Measurements from ENCODE around the gene ANKRD16.

The ANKRD16 gene

DNA sequence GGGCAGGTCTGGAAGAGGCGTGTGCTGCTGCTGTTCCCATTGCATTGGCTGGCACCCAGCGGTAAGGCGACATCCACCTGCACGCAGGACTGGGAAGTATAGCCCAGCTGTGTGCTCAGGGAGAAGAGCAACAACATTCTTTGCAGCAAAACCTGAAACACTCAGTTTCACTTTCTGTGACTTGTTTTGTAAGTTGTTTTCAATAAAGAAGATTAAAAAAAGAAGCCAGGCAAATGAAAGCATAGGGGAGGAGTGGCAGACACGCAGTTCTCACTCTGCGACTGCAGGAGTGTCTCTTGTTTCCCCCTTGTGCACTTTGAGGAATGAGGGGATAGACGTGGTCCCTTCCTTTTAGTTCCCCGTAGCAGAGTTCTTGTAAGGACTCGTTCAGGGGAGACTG is 6.1 kb upstream of the ANKRD16 start:
- H3K9ac ChIP-seq (ENCODE audit: low read depth, low read length) = no peak overlapping the region
- peaks cover 9% of the 10 kb centered on the region for H3K36me3 ChIP-seq (ENCODE audit: insufficient read depth, low read length)

GRCh38 chr10:5895365-5895764 is 5.7 kb upstream of the ANKRD16 start:
- no peak overlapping the region for H3K9ac ChIP-seq (ENCODE audit: low read depth, low read length)
- H3K36me3 ChIP-seq (ENCODE audit: insufficient read depth, low read length) = peaks cover 9% of the 10 kb centered on the region
- peaks cover 3% of the 10 kb centered on the region; the same call in 1 of the 2 replicates for H3K9me3 ChIP-seq (ENCODE audit: control insufficient read depth, insufficient read depth, low read length)
- H3K4me1 ChIP-seq (ENCODE audit: insufficient read depth, low read length) = peaks cover 7% of the 10 kb centered on the region; the same call in 1 of the 2 replicates

More for the DNA sequence above, 6.1 kb upstream of the ANKRD16 start:
- Histone ChIP-seq H3K9me3 (ENCODE audit: control insufficient read depth, insufficient read depth, low read length) (peaks cover 3% of the 10 kb centered on the region; the same call in 1 of the 2 replicates), H3K4me1 (ENCODE audit: insufficient read depth, low read length) (peaks cover 5% of the 10 kb centered on the region; the same call in 1 of the 2 replicates)

- Histone ChIP-seq H3K4me1 (ENCODE audit: insufficient read depth, low read length) (peaks cover 7% of the 10 kb centered on the region; the same call in 1 of the 2 replicates), H3K9me3 (ENCODE audit: control insufficient read depth, insufficient read depth, low read length) (peaks cover 3% of the 10 kb centered on the region; the same call in 1 of the 2 replicates), H3K36me3 (ENCODE audit: insufficient read depth, low read length) (peaks cover 9% of the 10 kb centered on the region), H3K9ac (ENCODE audit: low read depth, low read length) (no peak overlapping the region)
These were observed 5.2 kb upstream of the ANKRD16 start for GRCh38 chr10:5894873-5895272.

- peaks cover 9% of the 10 kb centered on the region for H3K36me3 ChIP-seq (ENCODE audit: insufficient read depth, low read length)
- peaks cover 7% of the 10 kb centered on the region; the same call in 1 of the 2 replicates for H3K4me1 ChIP-seq (ENCODE audit: insufficient read depth, low read length)
- no peak overlapping the region for H3K9ac ChIP-seq (ENCODE audit: low read depth, low read length)
- H3K9me3 ChIP-seq (ENCODE audit: control insufficient read depth, insufficient read depth, low read length) = peaks cover 3% of the 10 kb centered on the region; the same call in 1 of the 2 replicates
These were observed 4.7 kb upstream of the ANKRD16 start for GRCh38 chr10:5894403-5894802.

DNA sequence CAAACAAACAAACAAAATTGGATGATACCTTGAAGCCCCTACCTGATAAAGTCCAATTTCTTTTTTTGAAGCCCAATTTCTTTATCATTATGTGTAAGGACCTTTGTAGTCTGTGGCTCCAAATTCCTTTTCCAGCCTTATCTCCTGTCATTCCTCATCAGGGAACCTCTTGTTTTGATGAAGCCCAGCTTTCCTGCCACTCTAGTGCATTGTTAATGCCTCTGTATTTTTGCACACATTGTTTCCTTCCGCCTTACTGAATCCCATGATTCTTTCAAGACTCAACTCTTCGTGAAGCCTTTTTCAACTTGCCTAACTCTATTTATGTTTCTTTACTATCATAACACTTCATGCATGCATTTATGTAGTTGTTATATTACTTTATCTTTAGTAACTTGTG is 3.6 kb upstream of the ANKRD16 start:
- Histone ChIP-seq H3K4me1 (ENCODE audit: insufficient read depth, low read length) (peaks cover 7% of the 10 kb centered on the region; the same call in 1 of the 2 replicates), H3K9ac (ENCODE audit: low read depth, low read length) (no peak overlapping the region), H3K36me3 (ENCODE audit: insufficient read depth, low read length) (peaks cover 9% of the 10 kb centered on the region), H3K9me3 (ENCODE audit: control insufficient read depth, insufficient read depth, low read length) (peaks cover 3% of the 10 kb centered on the region; the same call in 1 of the 2 replicates)

GRCh38 chr10:5892007-5892406 is 2.3 kb upstream of the ANKRD16 start:
- Histone ChIP-seq H3K4me1 (ENCODE audit: insufficient read depth, low read length) (peaks cover 10% of the 10 kb centered on the region; the same call in 1 of the 2 replicates), H3K9me3 (ENCODE audit: control insufficient read depth, insufficient read depth, low read length) (no peaks in the 10 kb centered on the region), H3K36me3 (ENCODE audit: insufficient read depth, low read length) (peaks cover 9% of the 10 kb centered on the region), H3K9ac (ENCODE audit: low read depth, low read length) (no peak overlapping the region)

DNA sequence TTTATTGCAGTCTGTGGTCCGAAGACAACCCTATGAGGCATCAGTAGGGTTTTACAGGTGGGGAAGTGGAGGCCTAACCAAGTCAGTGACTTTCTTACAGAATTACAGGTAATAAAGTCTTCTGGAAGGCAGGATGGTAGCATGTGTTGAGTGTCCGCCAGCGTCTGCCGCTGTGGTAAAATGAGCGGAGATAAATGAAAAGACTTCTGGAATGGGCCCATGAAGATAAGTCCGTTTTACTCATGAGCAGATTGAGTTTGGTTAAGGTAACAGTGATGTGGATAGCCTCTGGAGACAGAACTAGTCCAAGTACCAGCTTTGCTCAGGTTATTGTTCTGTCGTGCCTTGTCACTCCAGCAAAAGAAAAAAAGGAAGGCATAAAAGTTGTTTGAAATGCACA is 1.3 kb upstream of the ANKRD16 start:
- H3K4me1 ChIP-seq (ENCODE audit: insufficient read depth, low read length) = peaks cover 10% of the 10 kb centered on the region; the same call in 1 of the 2 replicates
- H3K9me3 ChIP-seq (ENCODE audit: control insufficient read depth, insufficient read depth, low read length) = no peaks in the 10 kb centered on the region
- peaks cover 9% of the 10 kb centered on the region for H3K36me3 ChIP-seq (ENCODE audit: insufficient read depth, low read length)
- H3K9ac ChIP-seq (ENCODE audit: low read depth, low read length) = peak overlapping the region; percentile 72; the same call in 1 of the 2 replicates

DNA sequence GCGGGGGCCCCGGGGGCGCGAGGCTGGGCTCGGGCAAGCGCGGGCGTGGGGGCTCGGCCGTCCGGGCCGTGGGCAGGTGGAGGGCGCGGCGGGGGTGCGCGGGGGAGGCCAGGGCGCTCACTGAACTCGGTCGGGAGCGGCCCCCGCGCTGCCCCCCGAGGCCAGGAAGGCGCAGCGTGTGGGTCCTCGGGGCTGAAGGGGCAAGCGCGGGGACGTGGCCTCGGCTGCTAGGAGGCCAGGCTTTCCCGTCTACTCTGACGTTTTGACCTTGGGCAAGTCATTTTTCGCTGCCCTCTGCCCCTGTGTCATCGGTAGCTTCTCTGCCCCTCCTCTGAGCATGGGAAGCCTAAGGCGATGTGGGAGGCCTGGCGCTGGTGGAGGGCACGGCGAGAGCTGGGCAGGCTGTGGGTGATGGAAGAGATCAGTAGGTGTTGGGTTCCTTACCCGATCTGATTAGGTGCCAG is 791 bp upstream of the ANKRD16 start:
- H3K9ac ChIP-seq (ENCODE audit: low read depth, low read length) = peak overlapping the region; percentile 72; the same call in 1 of the 2 replicates
- no peaks in the 10 kb centered on the region for H3K9me3 ChIP-seq (ENCODE audit: control insufficient read depth, insufficient read depth, low read length)
- peaks cover 9% of the 10 kb centered on the region for H3K36me3 ChIP-seq (ENCODE audit: insufficient read depth, low read length)
- peaks cover 10% of the 10 kb centered on the region; the same call in 1 of the 2 replicates for H3K4me1 ChIP-seq (ENCODE audit: insufficient read depth, low read length)

DNA sequence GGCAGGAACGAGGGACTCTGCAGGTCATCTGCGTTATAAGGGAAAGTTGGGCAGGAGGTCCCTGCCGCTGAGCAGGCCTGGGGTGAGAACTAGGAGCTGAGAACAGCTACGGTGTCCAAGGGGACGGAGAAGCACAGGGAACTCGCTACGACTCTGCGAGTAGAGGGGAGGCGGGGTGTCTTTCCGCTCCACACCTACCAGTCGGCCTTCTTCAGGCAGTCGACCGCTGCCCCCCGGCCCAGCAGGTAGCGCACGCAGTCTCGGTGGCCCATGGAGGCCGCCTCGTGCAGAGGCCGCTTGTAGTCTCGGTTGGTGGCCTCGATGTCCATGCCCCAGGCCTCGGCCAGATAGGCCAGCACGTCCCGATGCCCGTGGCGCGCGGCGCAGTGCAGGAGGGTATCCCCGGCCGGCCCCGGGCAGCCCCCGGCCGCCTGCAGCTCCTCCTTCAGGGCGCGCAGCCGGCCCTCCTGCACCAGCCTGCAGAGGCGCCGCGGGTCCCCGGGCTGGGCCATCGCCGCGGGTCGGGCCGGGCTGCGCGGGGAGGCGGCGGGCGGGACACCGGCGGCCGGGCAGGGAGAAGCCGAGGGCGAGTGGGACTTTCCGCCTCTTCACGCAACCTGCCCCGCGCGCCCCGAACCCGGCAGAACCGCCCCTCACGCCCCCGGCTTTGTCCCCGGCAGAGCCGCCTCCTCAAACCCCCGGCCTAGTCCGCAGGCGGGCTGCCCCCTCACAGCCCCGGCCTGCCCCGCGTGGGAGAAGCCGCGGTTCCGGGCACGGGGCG is 660 bp downstream of the ANKRD16 start:
- Histone ChIP-seq H3K4me1 (ENCODE audit: insufficient read depth, low read length) (peaks cover 10% of the 10 kb centered on the region; the same call in 1 of the 2 replicates), H3K9me3 (ENCODE audit: control insufficient read depth, insufficient read depth, low read length) (no peaks in the 10 kb centered on the region), H3K9ac (ENCODE audit: low read depth, low read length) (peak overlapping the region; percentile 90), H3K36me3 (ENCODE audit: insufficient read depth, low read length) (peaks cover 3% of the 10 kb centered on the region)

- H3K9ac ChIP-seq (ENCODE audit: low read depth, low read length) = peak overlapping the region; percentile 90; the same call in 1 of the 2 replicates
- H3K4me1 ChIP-seq (ENCODE audit: insufficient read depth, low read length) = peaks cover 10% of the 10 kb centered on the region; the same call in 1 of the 2 replicates
- no peaks in the 10 kb centered on the region; the same call in 1 of the 2 replicates for H3K36me3 ChIP-seq (ENCODE audit: insufficient read depth, low read length)
- no peaks in the 10 kb centered on the region for H3K9me3 ChIP-seq (ENCODE audit: control insufficient read depth, insufficient read depth, low read length)
These were observed 1.3 kb downstream of the ANKRD16 start for GRCh38 chr10:5888351-5888750.

GRCh38 chr10:5887641-5888040 is 2.1 kb downstream of the ANKRD16 start:
- Histone ChIP-seq H3K4me1 (ENCODE audit: insufficient read depth, low read length) (peaks cover 10% of the 10 kb centered on the region; the same call in 1 of the 2 replicates), H3K9me3 (ENCODE audit: control insufficient read depth, insufficient read depth, low read length) (no peaks in the 10 kb centered on the region), H3K9ac (ENCODE audit: low read depth, low read length) (no peak overlapping the region), H3K36me3 (ENCODE audit: insufficient read depth, low read length) (no peaks in the 10 kb centered on the region; the same call in 1 of the 2 replicates)

- Histone ChIP-seq H3K9ac (ENCODE audit: low read depth, low read length) (no peak overlapping the region), H3K4me1 (ENCODE audit: insufficient read depth, low read length) (peaks cover 10% of the 10 kb centered on the region; the same call in 1 of the 2 replicates), H3K9me3 (ENCODE audit: control insufficient read depth, insufficient read depth, low read length) (no peaks in the 10 kb centered on the region), H3K36me3 (ENCODE audit: insufficient read depth, low read length) (no peaks in the 10 kb centered on the region; the same call in 1 of the 2 replicates)
These were observed 2.7 kb downstream of the ANKRD16 start for GRCh38 chr10:5887029-5887428.

DNA sequence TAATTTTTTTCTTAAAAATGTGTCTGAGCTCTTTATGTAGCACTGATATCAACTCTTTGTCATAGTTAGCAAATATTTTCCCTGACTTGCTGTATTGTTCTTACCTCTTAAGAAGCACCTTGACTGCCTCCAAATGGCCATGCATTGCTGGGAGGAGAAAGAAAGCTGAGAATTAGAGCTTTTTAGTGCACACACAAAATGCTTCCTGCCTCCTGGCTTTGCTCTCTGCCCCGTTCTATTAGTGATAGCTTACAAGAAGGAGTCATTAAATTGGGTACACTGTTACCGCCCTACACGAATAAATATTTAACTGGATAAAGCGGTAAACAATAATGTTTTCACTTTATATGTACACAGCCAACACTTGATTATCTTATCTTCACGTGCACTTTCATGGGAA is 4.1 kb downstream of the ANKRD16 start:
- 0 out of 2 replicates have a peak, but pooled peaks cover 4% of the 10 kb centered on the region for H3K4me1 ChIP-seq (ENCODE audit: insufficient read depth, low read length)
- no peak overlapping the region for H3K9ac ChIP-seq (ENCODE audit: low read depth, low read length)
- no peaks in the 10 kb centered on the region; the same call in 1 of the 2 replicates for H3K36me3 ChIP-seq (ENCODE audit: insufficient read depth, low read length)
- no peaks in the 10 kb centered on the region for H3K9me3 ChIP-seq (ENCODE audit: control insufficient read depth, insufficient read depth, low read length)

- Histone ChIP-seq H3K9me3 (ENCODE audit: control insufficient read depth, insufficient read depth, low read length) (no peaks in the 10 kb centered on the region), H3K36me3 (ENCODE audit: insufficient read depth, low read length) (no peaks in the 10 kb centered on the region; the same call in 1 of the 2 replicates), H3K4me1 (ENCODE audit: insufficient read depth, low read length) (no peaks in the 10 kb centered on the region), H3K9ac (ENCODE audit: low read depth, low read length) (no peak overlapping the region)
These were observed 6.7 kb downstream of the ANKRD16 start for GRCh38 chr10:5882961-5883360.
